Measurements from ENCODE around the gene C10orf143.
A peak's percentile ranks its signal among the peaks of the same experiment; 100 is the strongest.
"Not testable (repeated sequence)": the region's sequence is repeated elsewhere in the genome, so short reads cannot be mapped to it uniquely, and the experiment has no call there.

Gene C10orf143

DNA sequence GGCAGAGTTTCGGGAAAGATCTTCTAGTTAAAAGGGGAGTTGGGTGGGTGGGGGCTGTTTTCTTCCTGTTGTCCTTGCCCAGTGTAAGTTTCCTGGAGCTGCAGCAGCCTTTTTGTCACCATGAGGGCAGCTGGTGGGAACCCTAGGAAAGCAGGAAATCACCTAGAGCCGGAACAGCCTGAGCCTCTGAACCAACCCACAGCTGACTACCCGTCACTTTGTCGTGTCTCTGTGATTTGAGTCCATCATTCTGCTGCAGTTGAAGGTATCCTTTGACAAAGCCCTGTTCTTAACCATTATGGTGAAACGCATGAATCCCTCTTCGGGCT is 1.2 kb upstream of the C10orf143 start:
- H3K4me3 ChIP-seq (ENCODE audit: control insufficient read depth, low read depth, low read length): peak overlapping the region; percentile 82
- TF ChIP-seq, protein P1, sequence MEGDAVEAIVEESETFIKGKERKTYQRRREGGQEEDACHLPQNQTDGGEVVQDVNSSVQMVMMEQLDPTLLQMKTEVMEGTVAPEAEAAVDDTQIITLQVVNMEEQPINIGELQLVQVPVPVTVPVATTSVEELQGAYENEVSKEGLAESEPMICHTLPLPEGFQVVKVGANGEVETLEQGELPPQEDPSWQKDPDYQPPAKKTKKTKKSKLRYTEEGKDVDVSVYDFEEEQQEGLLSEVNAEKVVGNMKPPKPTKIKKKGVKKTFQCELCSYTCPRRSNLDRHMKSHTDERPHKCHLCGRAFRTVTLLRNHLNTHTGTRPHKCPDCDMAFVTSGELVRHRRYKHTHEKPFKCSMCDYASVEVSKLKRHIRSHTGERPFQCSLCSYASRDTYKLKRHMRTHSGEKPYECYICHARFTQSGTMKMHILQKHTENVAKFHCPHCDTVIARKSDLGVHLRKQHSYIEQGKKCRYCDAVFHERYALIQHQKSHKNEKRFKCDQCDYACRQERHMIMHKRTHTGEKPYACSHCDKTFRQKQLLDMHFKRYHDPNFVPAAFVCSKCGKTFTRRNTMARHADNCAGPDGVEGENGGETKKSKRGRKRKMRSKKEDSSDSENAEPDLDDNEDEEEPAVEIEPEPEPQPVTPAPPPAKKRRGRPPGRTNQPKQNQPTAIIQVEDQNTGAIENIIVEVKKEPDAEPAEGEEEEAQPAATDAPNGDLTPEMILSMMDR (IDR thresholded peaks at IDR 0.05; ENCODE audit: control insufficient read depth, insufficient read depth, low read depth, low read length, missing control alignments): no peak
- DNase-seq (ENCODE audit: low read depth): no peak

DNA sequence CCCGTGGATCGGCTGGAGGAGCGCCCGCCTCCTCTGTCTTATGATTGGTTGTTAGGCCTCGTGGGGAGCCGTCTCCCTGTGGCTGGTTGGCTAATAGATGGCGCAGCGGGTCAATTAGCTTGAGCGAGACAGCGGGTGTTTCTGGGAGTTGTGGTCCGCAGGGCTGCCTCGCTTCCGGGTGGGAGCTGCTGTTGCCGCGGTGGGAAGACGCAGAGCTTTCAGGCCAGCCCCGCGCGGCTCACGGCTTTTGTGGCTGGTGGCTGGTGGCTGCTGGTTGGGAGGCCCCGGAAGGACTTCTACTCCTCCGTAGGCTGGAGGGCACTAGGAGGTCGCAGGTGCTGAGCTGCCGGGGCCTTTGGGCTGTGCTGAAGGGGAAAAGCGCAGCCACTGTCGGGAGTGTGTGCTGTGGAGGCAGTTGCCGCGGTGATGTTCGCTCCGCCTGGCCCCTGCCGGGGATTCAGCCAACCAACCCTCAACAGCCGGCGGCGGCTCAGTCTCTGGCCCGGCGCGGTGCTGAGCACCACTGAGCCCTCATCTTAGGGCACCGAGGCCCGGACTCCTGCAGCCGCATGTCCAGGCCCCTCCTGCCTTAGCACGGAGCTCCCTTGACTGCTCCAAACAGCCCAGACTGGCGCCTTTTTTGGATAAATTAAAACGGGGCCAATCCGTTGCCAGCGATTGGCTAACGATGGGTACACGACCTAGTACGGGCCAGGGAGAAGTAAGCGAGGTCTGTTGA is 652 bp upstream of the C10orf143 start:
- TF ChIP-seq, protein P1 (IDR thresholded peaks at IDR 0.05; ENCODE audit: control insufficient read depth, insufficient read depth, low read depth, low read length, missing control alignments): peak; percentile 9

DNA sequence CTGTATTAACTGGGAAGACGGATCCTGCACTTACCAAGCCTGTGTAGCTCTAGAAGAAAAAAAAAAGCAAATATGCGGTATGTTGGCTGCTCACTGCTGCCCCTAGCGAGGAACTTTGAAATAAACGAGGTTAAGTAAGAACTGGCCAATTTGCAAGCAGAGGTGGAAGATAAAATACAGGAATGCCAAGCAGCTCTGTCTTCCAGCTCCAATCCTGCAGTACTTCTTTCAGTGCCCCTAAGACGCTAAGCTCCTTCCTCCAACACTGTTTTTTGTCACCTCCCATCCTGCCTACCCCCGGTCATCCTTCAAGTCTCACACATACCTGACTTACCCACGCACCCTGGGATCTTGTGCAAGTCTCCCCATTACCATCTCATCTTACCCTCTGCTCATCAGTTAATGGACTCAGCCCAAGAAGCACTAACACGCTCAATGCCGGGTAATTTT is 809 bp downstream of the C10orf143 start:
- peak; percentile 62 for DNase-seq (ENCODE audit: low read depth)
- TF ChIP-seq, protein P1 (IDR thresholded peaks at IDR 0.05; ENCODE audit: control insufficient read depth, insufficient read depth, low read depth, low read length, missing control alignments): peak; percentile 83
- peak overlapping the region; percentile 82 for H3K4me3 ChIP-seq (ENCODE audit: control insufficient read depth, low read depth, low read length)

More for the DNA sequence above, 652 bp upstream of the C10orf143 start:
- DNase-seq (ENCODE audit: low read depth): peak; percentile 86
- H3K4me3 ChIP-seq (ENCODE audit: control insufficient read depth, low read depth, low read length): peak overlapping the region; percentile 82

DNA sequence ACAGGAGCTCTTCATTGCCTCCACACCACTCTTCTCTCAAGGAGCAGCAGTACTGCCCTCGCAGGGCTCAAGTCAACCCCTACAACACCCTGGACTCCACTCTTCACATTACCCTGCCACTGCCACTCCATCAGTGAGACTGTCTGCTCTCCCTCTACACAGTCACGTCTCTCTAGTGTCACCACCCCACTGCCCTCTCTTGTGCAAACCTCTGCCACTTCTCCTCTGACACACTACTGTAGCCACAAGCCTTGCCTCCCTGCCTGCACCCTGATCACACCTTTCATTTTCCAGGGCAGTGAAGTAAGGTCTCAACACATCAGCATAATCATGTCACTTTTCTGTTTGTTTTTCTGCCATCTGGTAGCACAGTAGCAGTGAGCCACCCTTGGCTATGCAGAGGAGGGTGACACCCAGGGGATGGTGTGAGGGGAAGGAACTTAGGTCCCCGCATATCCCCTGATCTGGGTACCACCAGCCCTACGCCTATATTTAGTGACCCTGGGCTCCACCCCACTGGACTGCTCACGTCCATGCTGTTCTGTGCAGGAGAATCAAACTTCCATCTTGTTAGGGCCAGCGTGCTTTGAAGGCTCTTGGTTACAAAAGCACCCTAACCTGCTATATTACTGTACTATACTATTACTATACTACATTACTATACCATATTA is 1.6 kb downstream of the C10orf143 start:
- peak overlapping the region; percentile 82 for H3K4me3 ChIP-seq (ENCODE audit: control insufficient read depth, low read depth, low read length)
- no peak for DNase-seq (ENCODE audit: low read depth)
- TF ChIP-seq, protein P1 (IDR thresholded peaks at IDR 0.05; ENCODE audit: control insufficient read depth, insufficient read depth, low read depth, low read length, missing control alignments): no peak

DNA sequence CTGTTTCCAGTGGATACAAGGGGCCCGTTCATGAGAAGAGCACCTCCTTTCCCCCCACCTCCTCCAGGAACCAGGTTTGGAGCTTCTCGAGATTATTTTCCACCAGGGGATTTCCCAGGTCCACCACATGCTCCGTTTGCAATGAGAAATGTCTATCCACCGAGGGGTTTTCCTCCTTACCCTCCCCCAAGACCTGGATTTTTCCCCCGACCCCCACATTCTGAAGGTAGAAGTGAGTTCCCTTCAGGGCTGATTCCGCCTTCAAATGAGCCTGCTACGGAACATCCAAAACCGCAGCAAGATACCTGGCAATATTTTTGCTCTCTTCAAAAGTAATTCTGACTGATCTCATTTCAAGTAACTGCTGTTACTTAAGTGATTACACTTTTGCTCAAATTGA is 2.5 kb downstream of the C10orf143 start:
- not testable (repeated sequence) for DNase-seq (ENCODE audit: low read depth)

DNA sequence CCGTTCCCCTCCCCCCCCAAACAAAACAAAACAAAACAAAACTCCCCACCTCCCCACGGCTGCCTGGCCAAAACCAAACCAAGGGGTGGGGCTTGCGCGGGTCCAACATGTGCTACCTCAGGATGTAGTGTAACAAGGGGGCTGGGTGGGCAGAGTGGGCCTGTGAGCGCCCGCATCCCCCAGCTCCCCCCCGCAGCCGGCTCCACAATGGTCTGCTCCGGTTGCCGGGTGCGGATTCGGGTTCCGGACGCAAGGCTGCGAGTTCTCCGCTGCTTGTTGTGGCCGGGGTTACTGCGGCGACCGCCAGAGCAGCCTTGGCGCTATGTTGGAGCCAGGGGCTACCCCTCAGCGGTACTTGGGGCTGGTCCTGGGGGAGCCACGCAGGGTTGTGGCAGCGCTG is 4.9 kb downstream of the C10orf143 start:
- DNase-seq (ENCODE audit: low read depth): no peak
- no peak overlapping the region for H3K4me3 ChIP-seq (ENCODE audit: control insufficient read depth, low read depth, low read length)
- TF ChIP-seq, protein P1 (IDR thresholded peaks at IDR 0.05; ENCODE audit: control insufficient read depth, insufficient read depth, low read depth, low read length, missing control alignments): no peak

More for the DNA sequence above, 2.5 kb downstream of the C10orf143 start:
- not testable (repeated sequence) for H3K4me3 ChIP-seq (ENCODE audit: control insufficient read depth, low read depth, low read length)

DNA sequence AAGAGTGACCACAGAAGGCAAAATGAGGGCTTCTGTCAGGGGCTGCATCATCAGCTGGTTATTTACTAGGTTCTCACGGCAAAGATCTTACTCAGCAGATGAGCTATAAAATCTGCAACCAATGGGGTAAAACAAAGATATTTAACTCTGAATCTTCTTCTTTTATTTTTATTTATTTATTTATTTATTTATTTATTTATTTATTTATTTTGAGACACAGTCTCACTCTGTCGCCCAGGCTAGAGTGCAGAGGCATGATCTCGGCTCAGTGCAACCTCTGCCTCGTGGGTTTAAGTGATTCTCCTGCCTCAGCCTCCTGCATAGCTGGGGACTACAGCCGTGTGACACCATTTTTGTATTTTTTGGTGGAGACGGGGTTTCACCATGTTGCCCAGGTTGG is 11.3 kb downstream of the C10orf143 start:
- no peak overlapping the region for H3K4me3 ChIP-seq (ENCODE audit: control insufficient read depth, low read depth, low read length)
- TF ChIP-seq, protein P1 (IDR thresholded peaks at IDR 0.05; ENCODE audit: control insufficient read depth, insufficient read depth, low read depth, low read length, missing control alignments): no peak
- DNase-seq (ENCODE audit: low read depth): no peak

DNA sequence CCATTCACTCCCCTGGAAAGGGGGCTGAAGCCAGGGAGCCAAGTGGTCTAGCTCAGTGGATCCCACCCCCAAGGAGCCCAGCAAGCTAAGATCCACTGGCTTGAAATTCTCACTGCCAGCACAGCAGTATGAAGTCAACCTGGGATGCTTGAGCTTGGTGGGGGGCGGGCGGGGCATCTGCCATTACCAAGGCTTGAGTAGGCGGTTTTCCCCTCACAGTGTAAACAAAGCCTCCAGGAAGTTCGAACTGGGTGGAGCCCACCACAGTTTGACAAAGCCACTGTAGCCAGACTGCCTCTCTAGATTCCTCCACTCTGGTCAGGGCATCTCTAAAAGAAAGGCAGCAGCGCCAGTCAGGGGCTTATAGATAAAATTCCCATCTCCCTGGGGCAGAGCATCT is 20.1 kb downstream of the C10orf143 start:
- not testable (repeated sequence) for DNase-seq (ENCODE audit: low read depth); H3K4me3 ChIP-seq (ENCODE audit: control insufficient read depth, low read depth, low read length)

Data from AG09309 (cell line).